Loucy (cell line): ENCODE measurements around the gene P2RX3.
A peak's percentile ranks its signal among the peaks of the same experiment; 100 is the strongest.
"Not testable (repeated sequence)": the region's sequence is repeated elsewhere in the genome, so short reads cannot be mapped to it uniquely, and the experiment has no call there.

ENCODE experiments used
- H2AFZ ChIP-seq: fragments of 200-600 bp; sonication (generic); 2 replicates; pipeline ENCODE4 v1.6.0; 2016; ENCODE audit warnings: antibody characterized with exemption, mild to moderate bottlenecking, low read length, moderate library complexity
- H3F3A ChIP-seq: fragments of 200-600 bp; 2 replicates; pipeline ENCODE4 v1.6.0; 2016; ENCODE audit warnings: antibody characterized with exemption, low read depth, mild to moderate bottlenecking
- H3K27me3 ChIP-seq: fragments of 200-600 bp; sonication (generic); 2 replicates; pipeline ENCODE4 v1.6.1; 2014; ENCODE audit warnings: low read length, mild to moderate bottlenecking; ENCODE audit not compliant: insufficient read depth, poor library complexity, severe bottlenecking
- H3K36me3 ChIP-seq: fragments of 200-600 bp; sonication (generic); 2 replicates; pipeline ENCODE4 v1.6.1; 2016; ENCODE audit warnings: low read length; ENCODE audit not compliant: insufficient read depth
- H3K4me1 ChIP-seq: fragments of 200-600 bp; sonication (generic); 2 replicates; pipeline ENCODE4 v1.5.1; 2014; ENCODE audit warnings: low read length, mild to moderate bottlenecking; ENCODE audit not compliant: insufficient read depth, poor library complexity, severe bottlenecking
- H3K4me2 ChIP-seq: fragments of 200-600 bp; sonication (generic); 2 replicates; pipeline ENCODE4 v1.6.0; 2014; ENCODE audit warnings: antibody characterized with exemption, low read length, low read depth, mild to moderate bottlenecking; ENCODE audit not compliant: poor library complexity, severe bottlenecking
- H3K4me3 ChIP-seq: fragments of 200-600 bp; sonication (generic); 2 replicates; pipeline ENCODE4 v1.5.1; 2014; ENCODE audit warnings: low read length, mild to moderate bottlenecking, mixed read lengths; ENCODE audit not compliant: poor library complexity, severe bottlenecking
- H3K79me2 ChIP-seq: fragments of 200-600 bp; sonication (generic); 2 replicates; pipeline ENCODE4 v1.6.1; 2014; ENCODE audit warnings: low read length; ENCODE audit not compliant: insufficient read depth
- H3K9ac ChIP-seq: fragments of 200-600 bp; sonication (generic); 2 replicates; pipeline ENCODE4 v1.6.0; 2014; ENCODE audit warnings: mild to moderate bottlenecking, low read depth, low read length, moderate library complexity; ENCODE audit not compliant: poor library complexity, severe bottlenecking
- H3K9me2 ChIP-seq: fragments of 200-600 bp; sonication (generic); replicated peaks from 2 replicates; pipeline ENCODE4 v1.6.1; 2016; ENCODE audit warnings: low read depth, low read length, mixed read lengths
- H3K9me3 ChIP-seq: fragments of 200-600 bp; sonication (generic); 2 replicates; pipeline ENCODE4 v1.6.1; 2014; ENCODE audit warnings: mild to moderate bottlenecking, antibody characterized with exemption, low read length, low read depth; ENCODE audit not compliant: insufficient read depth
- H4K20me1 ChIP-seq: fragments of 200-600 bp; sonication (generic); 2 replicates; pipeline ENCODE4 v1.6.0; 2014; ENCODE audit warnings: antibody characterized with exemption, low read length, mild to moderate bottlenecking; ENCODE audit not compliant: insufficient read depth, poor library complexity, severe bottlenecking
- CTCF ChIP-seq: fragments of 200-600 bp; sonication (generic); conservative IDR thresholded peaks from 2 replicates; pipeline ENCODE4 v1.5.1; 2014; ENCODE audit warnings: mild to moderate bottlenecking, antibody characterized with exemption, low read length
- EZH2phosphoT487 ChIP-seq: fragments of 200-600 bp; IDR thresholded peaks from 2 replicates; pipeline ENCODE4 v1.6.1; 2018; ENCODE audit warnings: antibody characterized with exemption, mild to moderate bottlenecking, moderate library complexity, borderline replicate concordance

The P2RX3 gene

GRCh38 chr11:57335023-57335342 lies 3.2 kb upstream of the P2RX3 start:
- Histone ChIP-seq H3K4me3 (peak overlapping the region; percentile 76), H3K9ac (peak overlapping the region; percentile 79), H3K4me1 (peaks cover 31% of the 10 kb centered on the region), H3K4me2 (peak overlapping the region; percentile 85), H3K27me3 (no peaks in the 10 kb centered on the region), H3K79me2 (peaks cover 58% of the 10 kb centered on the region), H3F3A (no peaks in the 10 kb centered on the region), H3K9me2 (no peaks in the 10 kb centered on the region), H3K36me3 (peaks cover 30% of the 10 kb centered on the region; the same call in 1 of the 2 replicates), H3K9me3 (no peaks in the 10 kb centered on the region), H4K20me1 (peaks cover 17% of the 10 kb centered on the region), H2AFZ (peak overlapping the region; percentile 82)
- TF ChIP-seq EZH2phosphoT487 (no peak), CTCF (no peak)

- Histone ChIP-seq H3K9ac (peak within 1 kb of the TSS; percentile 79), H3K4me1 (peaks cover 31% of the 10 kb centered on the region), H3K4me3 (peak within 1 kb of the TSS; percentile 76), H3F3A (no peaks in the 10 kb centered on the region), H3K36me3 (peaks cover 25% of the 10 kb centered on the region; the same call in 1 of the 2 replicates), H3K4me2 (peak within 1 kb of the TSS; percentile 85), H4K20me1 (peaks cover 17% of the 10 kb centered on the region), H3K27me3 (no peaks in the 10 kb centered on the region), H2AFZ (peak within 1 kb of the TSS; percentile 98), H3K9me2 (no peaks in the 10 kb centered on the region), H3K79me2 (peaks cover 53% of the 10 kb centered on the region), H3K9me3 (no peaks in the 10 kb centered on the region)
- TF ChIP-seq EZH2phosphoT487 (no peak), CTCF (0 out of 2 replicates have a peak, but pooled peaks have one; percentile 13)
Measured at GRCh38 chr11:57335343-57336110, 2.6 kb upstream of the P2RX3 start, which contains the start of gene SSRP1. Gene SSRP1, minus strand, starts transcription at chr11:57335892. Its CDS starts 771 bp downstream, at chr11:57335121.

GRCh38 chr11:57336111-57336666 lies 2.0 kb upstream of the P2RX3 start:
- H3F3A ChIP-seq: no peaks in the 10 kb centered on the region
- H3K79me2 ChIP-seq: peaks cover 52% of the 10 kb centered on the region
- no peaks in the 10 kb centered on the region for H3K9me2 ChIP-seq
- H3K4me3 ChIP-seq: peak overlapping the region; percentile 76
- peak overlapping the region; percentile 84 for H3K4me2 ChIP-seq
- peaks cover 17% of the 10 kb centered on the region for H4K20me1 ChIP-seq
- H3K4me1 ChIP-seq: peaks cover 34% of the 10 kb centered on the region
- peaks cover 18% of the 10 kb centered on the region; the same call in 1 of the 2 replicates for H3K36me3 ChIP-seq
- peak overlapping the region; percentile 98 for H2AFZ ChIP-seq
- TF ChIP-seq EZH2phosphoT487 (no peak), CTCF (no peak)
- H3K27me3 ChIP-seq: no peaks in the 10 kb centered on the region
- H3K9ac ChIP-seq: peak overlapping the region; percentile 79
- H3K9me3 ChIP-seq: no peaks in the 10 kb centered on the region

GRCh38 chr11:57336856-57337255 lies 1.3 kb upstream of the P2RX3 start:
- H3K4me3 ChIP-seq, H3F3A ChIP-seq, H3K27me3 ChIP-seq, H2AFZ ChIP-seq, H3K9me3 ChIP-seq, H3K9me2 ChIP-seq, H3K4me2 ChIP-seq: not testable (repeated sequence)
- Histone ChIP-seq H4K20me1 (peaks cover 17% of the 10 kb centered on the region), H3K4me1 (peaks cover 34% of the 10 kb centered on the region), H3K79me2 (peaks cover 45% of the 10 kb centered on the region), H3K9ac (peak overlapping the region; percentile 79), H3K36me3 (peaks cover 12% of the 10 kb centered on the region; the same call in 1 of the 2 replicates)
